Measurements from ENCODE around the gene PPM1H.
A peak's percentile ranks its signal among the peaks of the same experiment; 100 is the strongest.
"Not testable (repeated sequence)": the region's sequence is repeated elsewhere in the genome, so short reads cannot be mapped to it uniquely, and the experiment has no call there.

PPM1H gene

DNA sequence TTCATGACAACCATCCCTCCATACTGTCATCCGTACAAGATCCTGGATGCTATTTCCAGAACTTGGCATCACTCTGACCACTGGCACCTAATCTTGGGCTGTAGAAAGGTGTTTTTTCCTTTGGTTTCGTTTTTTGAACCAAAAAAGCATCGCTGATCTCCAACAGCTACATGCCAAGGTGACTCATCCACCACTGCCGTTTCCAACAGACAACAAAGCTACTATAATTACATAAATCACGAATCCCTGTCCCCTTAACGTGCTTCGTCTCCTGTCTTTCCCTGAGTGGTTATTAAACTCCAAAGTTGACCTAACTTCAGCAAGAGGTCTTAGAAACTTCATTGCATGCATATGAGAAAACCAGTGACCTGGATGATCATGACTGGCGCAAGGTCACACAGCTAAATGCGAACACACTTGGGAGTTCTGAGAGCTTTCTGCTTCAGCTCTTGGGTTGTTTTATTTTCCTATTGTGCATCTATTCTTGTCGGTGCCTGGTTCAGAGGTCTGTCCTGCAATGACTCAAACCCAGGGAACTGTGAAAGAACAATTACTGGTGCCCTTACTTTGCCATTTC is 99.9 kb downstream of the PPM1H start:
- no peak for DNase-seq (ENCODE audit: low read depth)

DNA sequence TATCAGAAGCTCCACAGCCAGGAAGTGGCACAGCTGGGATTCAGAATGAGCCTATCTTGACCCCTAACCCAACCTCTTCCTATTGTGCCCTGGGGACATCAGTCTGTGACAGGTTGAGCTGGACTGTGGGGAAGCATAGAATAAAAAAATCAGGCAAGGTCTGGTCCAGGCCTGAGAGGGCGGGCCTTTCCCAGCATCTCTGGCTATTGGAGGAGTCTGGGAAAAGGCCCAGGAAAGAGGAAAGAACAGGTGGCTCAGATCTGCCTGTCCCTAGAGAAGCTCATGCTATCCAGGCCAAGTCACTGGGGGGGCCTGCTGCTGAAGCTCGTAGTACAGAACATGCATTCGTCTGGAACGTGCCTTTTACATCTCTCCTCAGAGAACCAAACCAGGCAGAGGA is 100.5 kb downstream of the PPM1H start:
- no peak for DNase-seq (ENCODE audit: low read depth)

DNA sequence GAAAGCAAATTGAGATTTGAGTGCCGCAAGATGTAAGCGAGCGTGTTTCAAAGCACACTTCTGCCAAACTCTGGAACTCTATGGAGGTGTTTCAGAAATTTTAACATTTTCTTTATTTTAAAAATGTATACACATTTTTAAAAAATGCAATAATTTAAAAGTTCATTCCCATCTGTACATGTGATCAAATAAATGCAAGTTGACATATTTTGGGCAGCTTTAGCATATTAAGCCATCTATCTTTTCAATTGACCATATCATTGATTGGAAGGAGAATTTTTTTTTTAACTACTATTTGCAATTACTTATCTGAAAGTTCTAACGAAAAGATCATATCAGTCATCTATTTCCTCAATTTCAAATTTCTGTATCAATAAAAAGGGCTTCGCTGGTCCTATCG is 101.3 kb downstream of the PPM1H start:
- no peak for DNase-seq (ENCODE audit: low read depth)

- no peak for DNase-seq (ENCODE audit: low read depth)
These were observed 102.4 kb downstream of the PPM1H start for GRCh38 chr12:62832558-62832957.

DNA sequence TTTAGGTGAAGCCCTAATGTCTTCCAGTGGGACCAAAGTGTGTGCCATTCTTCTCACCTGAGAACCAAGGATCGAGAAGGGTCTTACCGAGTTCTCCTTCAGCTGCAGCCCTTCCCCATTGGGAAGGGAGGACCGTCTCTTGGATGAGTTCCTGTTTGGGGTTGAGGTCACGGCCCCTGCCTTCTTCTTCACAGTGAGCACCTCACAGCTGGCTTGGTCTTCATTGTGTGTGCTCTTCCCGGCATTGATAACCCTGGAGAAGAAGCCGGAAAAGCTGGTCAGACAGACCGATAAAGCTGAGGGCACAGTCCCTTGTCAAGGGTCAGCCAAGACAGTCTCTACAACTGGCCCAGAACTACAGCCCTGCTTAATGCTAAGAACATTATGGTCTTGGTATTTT is 102.9 kb downstream of the PPM1H start:
- no peak for DNase-seq (ENCODE audit: low read depth)

- DNase-seq (ENCODE audit: low read depth): no peak
These were observed 107.1 kb downstream of the PPM1H start for GRCh38 chr12:62827855-62828254.

DNA sequence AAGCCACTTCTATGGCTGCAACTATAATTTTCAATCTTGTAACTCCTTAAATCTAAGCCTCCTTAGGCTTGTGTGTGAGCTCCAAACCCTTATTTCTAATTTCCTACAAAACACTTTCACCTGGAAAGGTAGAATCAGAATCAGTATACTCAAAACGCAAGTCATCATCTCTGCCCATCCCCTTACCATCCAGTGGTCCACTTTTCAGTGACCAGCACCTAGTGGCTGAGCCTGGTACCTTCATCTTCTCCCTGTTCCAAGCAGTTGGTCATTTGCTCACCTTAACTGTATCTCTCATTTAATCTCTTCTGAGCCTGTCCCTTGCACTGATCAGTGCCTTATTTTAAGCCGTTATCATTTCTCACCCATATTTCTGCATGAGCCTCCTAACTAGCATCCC is 107.9 kb downstream of the PPM1H start:
- DNase-seq (ENCODE audit: low read depth): no peak

DNA sequence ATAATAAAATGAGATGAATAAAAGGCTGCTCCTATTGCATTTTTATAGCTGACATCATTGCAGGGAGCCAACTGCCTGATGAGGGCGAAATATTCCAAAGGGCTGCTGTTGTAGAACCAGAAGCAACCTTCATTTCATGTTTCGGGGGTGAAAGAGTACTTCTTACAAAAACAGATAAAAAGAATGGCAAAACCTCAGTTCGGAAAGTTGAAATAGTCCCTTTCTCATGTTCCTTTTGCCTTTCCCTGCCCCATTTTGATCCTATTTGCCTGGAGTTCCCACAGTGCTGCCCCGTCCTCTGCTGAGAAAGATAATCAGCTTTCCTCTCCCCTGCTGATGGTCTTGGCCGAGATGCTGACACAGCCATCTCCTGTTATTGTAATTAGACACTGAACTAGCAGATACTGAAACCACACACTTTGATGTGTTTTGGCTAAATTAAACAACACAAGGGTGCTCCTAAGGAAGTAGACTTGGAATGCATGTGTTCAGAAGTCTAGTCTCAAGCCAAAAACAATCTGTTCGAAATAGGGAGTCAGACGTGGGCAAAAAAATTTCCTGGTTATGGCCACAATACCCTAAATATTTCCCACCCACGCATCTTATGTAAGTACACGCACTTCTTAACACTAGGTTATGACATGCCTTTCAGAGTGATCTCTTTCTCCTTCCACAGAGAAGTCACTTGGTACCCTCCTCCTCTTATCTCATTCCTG is 117.2 kb downstream of the PPM1H start:
- no peak for DNase-seq (ENCODE audit: low read depth)

DNA sequence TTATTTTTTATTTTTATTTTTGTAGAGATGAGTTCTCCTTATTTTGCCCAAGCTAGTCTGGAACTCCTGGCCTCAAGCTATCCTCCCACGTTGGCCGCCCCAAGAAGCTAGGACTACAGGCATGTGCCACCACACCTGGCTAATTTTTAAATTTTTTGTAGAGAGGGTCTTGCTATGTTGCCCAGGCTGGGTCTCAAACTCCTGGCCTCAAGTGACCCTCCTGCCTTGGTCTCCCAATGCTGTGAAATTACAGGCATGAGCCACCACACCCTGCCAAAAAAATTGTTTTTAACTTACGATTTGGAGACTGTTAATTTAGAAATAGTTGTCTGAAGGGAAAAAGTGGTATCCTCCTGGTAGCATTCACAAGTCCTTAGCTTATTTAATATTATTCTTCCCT is 120.7 kb downstream of the PPM1H start:
- DNase-seq (ENCODE audit: low read depth): no peak

- DNase-seq (ENCODE audit: low read depth): peak; percentile 16
These were observed 121.7 kb downstream of the PPM1H start for GRCh38 chr12:62813031-62813829.

DNA sequence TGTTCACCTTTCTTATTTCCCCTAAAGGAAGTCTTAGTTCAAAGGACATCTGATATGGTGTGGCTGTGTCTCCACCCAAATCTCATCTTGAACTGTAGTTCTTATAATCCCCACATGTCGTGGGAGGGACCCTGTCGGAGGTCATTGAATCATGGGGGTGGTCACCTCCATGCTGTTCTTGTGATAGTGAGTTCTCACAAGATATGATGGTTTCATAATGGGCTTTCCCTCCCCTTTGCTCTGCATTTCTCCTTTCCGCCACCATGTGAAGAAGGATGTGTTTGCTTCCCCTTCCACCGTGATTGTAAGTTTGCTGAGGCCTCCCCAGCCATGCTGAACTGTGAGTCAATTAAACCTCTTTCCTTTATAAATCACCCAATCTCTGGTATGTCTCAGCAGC is 123.5 kb downstream of the PPM1H start:
- DNase-seq (ENCODE audit: low read depth): not testable (repeated sequence)

- no peak for DNase-seq (ENCODE audit: low read depth)
These were observed 126.6 kb downstream of the PPM1H start for GRCh38 chr12:62808166-62808879.

- no peak for DNase-seq (ENCODE audit: low read depth)
These were observed 128.1 kb downstream of the PPM1H start for GRCh38 chr12:62806893-62807292.

- no peak for DNase-seq (ENCODE audit: low read depth)
These were observed 128.6 kb downstream of the PPM1H start for GRCh38 chr12:62806244-62806836.

DNA sequence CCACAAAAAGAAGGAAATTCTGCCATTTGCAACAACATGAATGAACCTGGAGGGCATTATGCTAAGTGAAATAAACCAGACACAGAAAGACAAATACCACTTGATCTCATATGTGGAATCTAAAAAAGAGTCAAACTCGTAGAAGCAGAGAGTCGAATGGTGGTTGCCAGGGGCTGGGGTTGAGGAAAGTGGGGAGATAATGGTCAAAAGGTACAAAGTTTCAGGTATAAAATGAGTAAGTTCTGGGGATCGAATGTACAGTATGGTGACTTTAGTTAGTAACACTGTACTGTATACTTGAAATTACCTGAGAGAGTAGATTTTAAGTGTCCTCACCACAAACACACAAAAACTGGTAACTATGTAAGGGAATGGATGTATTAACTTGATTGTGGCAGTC is 129.4 kb downstream of the PPM1H start:
- DNase-seq (ENCODE audit: low read depth): no peak

DNA sequence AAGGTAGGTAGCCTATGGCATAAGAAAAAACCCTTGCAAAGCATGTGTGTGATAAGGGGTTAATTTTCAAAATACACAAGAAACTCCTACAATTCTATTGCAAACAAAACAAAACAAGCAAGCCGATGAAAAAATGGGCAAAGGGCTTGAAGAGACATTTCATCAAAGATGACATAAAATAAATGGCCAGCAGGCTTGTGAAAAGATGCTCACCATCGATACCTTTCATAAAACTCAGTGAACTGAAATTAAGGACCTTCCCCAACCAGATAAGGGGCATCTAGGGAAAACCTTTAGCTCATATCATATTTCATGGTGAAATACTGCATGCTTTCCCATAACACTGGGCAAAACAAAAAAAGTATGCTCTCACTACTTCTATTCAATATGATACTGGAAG is 131.2 kb downstream of the PPM1H start:
- no peak for DNase-seq (ENCODE audit: low read depth)

DNA sequence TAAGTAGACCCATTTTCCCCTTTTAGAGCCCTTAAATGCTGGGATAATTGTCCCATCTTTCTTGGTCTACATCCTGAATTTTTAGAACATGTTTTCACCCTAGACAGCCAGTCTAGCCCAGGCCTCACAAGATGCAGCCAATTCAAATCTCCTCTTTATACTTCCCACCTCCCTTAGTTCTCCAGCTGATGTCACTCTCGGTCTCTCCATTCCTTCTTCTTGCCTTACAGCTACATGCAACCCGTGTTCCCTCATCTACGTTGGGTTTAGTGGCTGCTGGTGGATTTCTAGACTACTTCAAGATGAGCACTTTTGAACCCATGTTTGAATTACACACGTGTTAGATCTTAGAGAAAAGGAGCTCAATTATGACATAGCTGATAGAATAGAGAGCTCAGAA is 132.0 kb downstream of the PPM1H start:
- DNase-seq (ENCODE audit: low read depth): no peak

DNA sequence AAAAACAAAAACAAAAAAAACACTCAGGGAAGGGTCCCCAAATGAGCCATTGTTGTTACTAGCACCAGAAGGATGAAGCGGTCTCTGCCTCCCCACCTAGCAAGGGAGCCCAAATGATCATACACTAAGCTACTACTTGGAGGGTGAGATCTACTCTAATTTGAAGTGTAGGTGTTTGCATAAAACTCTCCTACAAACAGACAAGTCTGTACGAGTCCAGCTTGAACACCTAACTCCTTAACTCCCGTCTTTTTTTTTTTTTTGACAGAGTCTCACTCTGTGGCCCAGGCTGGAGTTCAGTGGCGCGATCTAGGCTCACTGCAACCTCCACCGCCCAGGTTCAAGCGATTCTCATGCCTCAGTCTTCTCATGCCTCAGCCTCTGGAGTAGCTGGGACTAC is 132.6 kb downstream of the PPM1H start:
- no peak for DNase-seq (ENCODE audit: low read depth)

GRCh38 chr12:62801796-62802195 is 133.2 kb downstream of the PPM1H start:
- DNase-seq (ENCODE audit: low read depth): no peak

- no peak for DNase-seq (ENCODE audit: low read depth)
These were observed 134.1 kb downstream of the PPM1H start for GRCh38 chr12:62800707-62801400.

- no peak for DNase-seq (ENCODE audit: low read depth)
These were observed 135.1 kb downstream of the PPM1H start for GRCh38 chr12:62799766-62800406.
